Endodermal cell (in vitro differentiated cells): ENCODE results near the gene UNC5C. TPM values are rescaled to one million over a fixed set of nuclear protein-coding genes. Genes with fewer than 3 reads are reported as not detected.

Source experiments
- DNase-seq: peaks from one replicate; pipeline ENCODE4 v3.0.0-alpha.2; 2017
- H3K27ac ChIP-seq: 2 replicates; pipeline ENCODE4 v1.5.1; 2013; ENCODE audit warnings: mild to moderate bottlenecking, low read depth, low read length, moderate library complexity
- H3K27me3 ChIP-seq: 2 replicates; pipeline ENCODE4 v1.6.1; 2013; ENCODE audit warnings: mild to moderate bottlenecking, low read length, moderate library complexity; ENCODE audit not compliant: insufficient read depth, control insufficient read depth, poor library complexity, severe bottlenecking
- H3K36me3 ChIP-seq: 2 replicates; pipeline ENCODE4 v1.7.0; 2013; ENCODE audit warnings: mild to moderate bottlenecking, low read length, moderate library complexity; ENCODE audit not compliant: control insufficient read depth, insufficient read depth
- H3K4me1 ChIP-seq: one replicate; pipeline ENCODE4 v1.7.0; 2013; ENCODE audit warnings: low read length; ENCODE audit not compliant: control insufficient read depth, insufficient read depth
- H3K4me3 ChIP-seq: 2 replicates; pipeline ENCODE4 v1.5.1; 2013; ENCODE audit warnings: mild to moderate bottlenecking, low read length, moderate library complexity
- H3K9ac ChIP-seq: 2 replicates; pipeline ENCODE4 v1.6.1; 2013; ENCODE audit warnings: mild to moderate bottlenecking, low read length, moderate library complexity; ENCODE audit not compliant: poor library complexity, severe bottlenecking; ENCODE audit errors: extremely low read depth
- H3K9me3 ChIP-seq: 2 replicates; pipeline ENCODE4 v1.6.1; 2013; ENCODE audit warnings: mild to moderate bottlenecking, low read length, moderate library complexity; ENCODE audit not compliant: control insufficient read depth
- H3K27ac Mint-ChIP-seq: 2 replicates; pipeline ENCODE4 v1.8.0; 2020; ENCODE audit warnings: mixed read lengths
- H3K27me3 Mint-ChIP-seq: 2 replicates; pipeline ENCODE4 v1.8.0; 2021; ENCODE audit warnings: mild to moderate bottlenecking, mixed read lengths; ENCODE audit not compliant: insufficient read depth
- H3K36me3 Mint-ChIP-seq: 2 replicates; pipeline ENCODE4 v1.8.0; 2020; ENCODE audit warnings: low read depth, mixed read lengths
- H3K4me1 Mint-ChIP-seq: 2 replicates; pipeline ENCODE4 v1.8.0; 2020; ENCODE audit warnings: mixed read lengths
- H3K4me3 Mint-ChIP-seq: 2 replicates; pipeline ENCODE4 v1.8.0; 2020; ENCODE audit warnings: mild to moderate bottlenecking, moderate library complexity, mixed read lengths
- H3K9me3 Mint-ChIP-seq: 2 replicates; pipeline ENCODE4 v1.8.0; 2020; ENCODE audit warnings: mild to moderate bottlenecking, mixed read lengths
- CTCF ChIP-seq: fragments of 200-600 bp; sonication (generic); conservative IDR thresholded peaks from 2 replicates; pipeline ENCODE4 v1.5.0; 2021; ENCODE audit warnings: antibody characterized with exemption, mild to moderate bottlenecking
- WGBS, 2 experiments: methylation state at CpG; one replicate each; pipeline versions ENCODE4 v1.1.5 to v1.1.7; 2013; ENCODE audit warnings: missing lambda C conversion rate in 2 of 2, mixed read lengths in 1 of 2; ENCODE audit not compliant: insufficient coverage in 1 of 2, insufficient read length in 1 of 2; 5-methylcytosine and 5-hydroxymethylcytosine counted together
- total RNA-seq, 2 donors: library from RNA; stranded (reverse); fragmentation: NEBNext Ultra II Directional in 1 of 2; extraction: Animal tissue kit (Norgen Biotek cat#: 25700) in 1 of 2; gene quantifications; 2 replicates in 1 of 2; 3 replicates in 1 of 2; pipeline ENCODE4 v1.2.1, GENCODE V29; 2021

The UNC5C gene
- total RNA-seq, 2 donors from 2014 or later = 2.0 to 7.2 TPM

- Mint-ChIP-seq H3K27me3 (no peaks in the 10 kb centered on the region), H3K36me3 (no peaks in the 10 kb centered on the region), H3K4me1 (no peaks in the 10 kb centered on the region), H3K27ac (no peak overlapping the region), H3K4me3 (no peak overlapping the region), H3K9me3 (no peaks in the 10 kb centered on the region)
- Histone ChIP-seq H3K4me3 (no peak overlapping the region), H3K9ac (no peak overlapping the region), H3K27me3 (no peaks in the 10 kb centered on the region), H3K4me1 (no peaks in the 10 kb centered on the region), H3K36me3 (no peaks in the 10 kb centered on the region), H3K27ac (no peak overlapping the region), H3K9me3 (no peaks in the 10 kb centered on the region)
- TF ChIP-seq CTCF = no peak
- DNase-seq = peak; percentile 56
- WGBS, 2 experiments = 89 to 90% methylated on average over 8 of the region's 8 CpGs
These were observed 344.4 kb downstream of the UNC5C start for GRCh38 chr4:95204267-95204844.

GRCh38 chr4:95198961-95199360 is 349.8 kb downstream of the UNC5C start:
- H3K9ac ChIP-seq = no peak overlapping the region
- TF ChIP-seq CTCF = no peak
- no peaks in the 10 kb centered on the region for H3K9me3 Mint-ChIP-seq
- no peak for DNase-seq
- 93 to 100% methylated on average over 7 of the region's 7 CpGs for WGBS, 2 experiments
- no peak overlapping the region for H3K27ac Mint-ChIP-seq
- H3K4me1 ChIP-seq = no peaks in the 10 kb centered on the region
- H3K27me3 ChIP-seq = no peaks in the 10 kb centered on the region
- H3K4me1 Mint-ChIP-seq = no peaks in the 10 kb centered on the region
- no peak overlapping the region for H3K4me3 Mint-ChIP-seq
- no peak overlapping the region for H3K4me3 ChIP-seq
- no peaks in the 10 kb centered on the region for H3K36me3 ChIP-seq
- H3K27ac ChIP-seq = no peak overlapping the region
- H3K36me3 Mint-ChIP-seq = no peaks in the 10 kb centered on the region
- H3K27me3 Mint-ChIP-seq = no peaks in the 10 kb centered on the region
- no peaks in the 10 kb centered on the region for H3K9me3 ChIP-seq

GRCh38 chr4:95197353-95197752 is 351.4 kb downstream of the UNC5C start:
- H3K4me3 Mint-ChIP-seq = no peak overlapping the region

More at GRCh38 chr4:95197353-95197752, 351.4 kb downstream of the UNC5C start:
- Mint-ChIP-seq H3K9me3 (no peaks in the 10 kb centered on the region), H3K27me3 (peaks cover 4% of the 10 kb centered on the region), H3K27ac (no peak overlapping the region), H3K4me1 (no peaks in the 10 kb centered on the region), H3K36me3 (no peaks in the 10 kb centered on the region)
- Histone ChIP-seq H3K4me1 (no peaks in the 10 kb centered on the region), H3K4me3 (no peak overlapping the region), H3K9ac (no peak overlapping the region), H3K27me3 (no peaks in the 10 kb centered on the region), H3K27ac (no peak overlapping the region), H3K9me3 (no peaks in the 10 kb centered on the region), H3K36me3 (no peaks in the 10 kb centered on the region)
- no peak for DNase-seq
- TF ChIP-seq CTCF = no peak
- WGBS, 2 experiments = 85 to 86% methylated on average over 6 of the region's 6 CpGs
